Measurements from ENCODE around the gene FAM20C. TPM values are rescaled to one million over a fixed set of nuclear protein-coding genes. Genes with fewer than 3 reads are reported as not detected.

FAM20C gene
- total RNA-seq, 1 experiment from 2014 or later = 62.6 TPM

GRCh38 chr7:274266-274665 lies 81.9 kb downstream of the FAM20C start:
- no peaks in the 10 kb centered on the region for H3K27me3 ChIP-seq (ENCODE audit: insufficient read depth, low read length)
- H3K36me3 Mint-ChIP-seq (ENCODE audit: insufficient read depth in 1 of 3, low read depth in 3 of 3) = peaks cover 8 to 20% (median 16%) of the 10 kb centered on the region in 3 experiments; a peak in 6 of 7 replicates
- no peak overlapping the region for H3K4me3 Mint-ChIP-seq
- no peak overlapping the region for H3K18ac ChIP-seq (ENCODE audit: insufficient read length, low read depth, low read length)
- no peak overlapping the region for H3T11ph ChIP-seq (ENCODE audit: low read length)
- H3K9ac ChIP-seq (ENCODE audit: extremely low read depth, insufficient read length, low read length) = no peak overlapping the region
- no peak overlapping the region for H2BK15ac ChIP-seq (ENCODE audit: low read depth, low read length)
- WGBS (ENCODE audit: extremely low coverage, insufficient read length, low lambda C conversion rate) = no CpG with 5 or more reads among the region's 2 CpGs
- no peak overlapping the region for H4K5ac ChIP-seq (ENCODE audit: insufficient read length, low read depth, low read length)
- no peaks in the 10 kb centered on the region for H3K79me2 ChIP-seq (ENCODE audit: insufficient read depth, low read length)
- H2BK20ac ChIP-seq (ENCODE audit: low read depth, low read length, poor library complexity, severe bottlenecking) = no peak overlapping the region
- no peaks in the 10 kb centered on the region for H3K79me1 ChIP-seq (ENCODE audit: insufficient read depth, low read depth, low read length, poor library complexity, severe bottlenecking)
- no peak overlapping the region for H4K8ac ChIP-seq (replicated peaks; ENCODE audit: insufficient read length, low read depth, low read length)
- no peaks in the 10 kb centered on the region for H3K4me1 Mint-ChIP-seq
- H3K56ac ChIP-seq (ENCODE audit: insufficient read length, low read depth, low read length) = no peak overlapping the region
- no peak overlapping the region for H3K4me2 ChIP-seq (ENCODE audit: insufficient read depth, insufficient read length, low read length)
- no peak overlapping the region for H2AK5ac ChIP-seq (ENCODE audit: insufficient read length, low read length)
- no peak for DNase-seq
- H3K23ac ChIP-seq (ENCODE audit: insufficient read length, low read depth, low read length) = no peak overlapping the region
- H3K27me3 Mint-ChIP-seq (ENCODE audit: low read depth) = peaks cover 46% of the 10 kb centered on the region
- no peak overlapping the region for H3K14ac ChIP-seq (ENCODE audit: insufficient read depth, low read length)
- no peak overlapping the region for H3K27ac Mint-ChIP-seq
- no peak overlapping the region for H2BK12ac ChIP-seq (ENCODE audit: insufficient read length, low read depth, low read length)
- H2BK5ac ChIP-seq (ENCODE audit: insufficient read length, low read length) = no peak overlapping the region
- H4K20me1 ChIP-seq (ENCODE audit: control insufficient read depth, insufficient read depth, insufficient read length) = no peaks in the 10 kb centered on the region
- peaks cover 74 to 83% of the 10 kb centered on the region in 2 experiments for H3K9me3 Mint-ChIP-seq
- H3K4ac ChIP-seq (ENCODE audit: low read depth, low read length) = no peak overlapping the region
- H4K91ac ChIP-seq (ENCODE audit: insufficient read length, low read depth, low read length) = no peak overlapping the region
- no peak for TF ChIP-seq CTCF (conservative IDR thresholded peaks at IDR 0.05)
- H3K9me3 ChIP-seq (ENCODE audit: control insufficient read depth, low read depth, low read length) = peaks cover 14% of the 10 kb centered on the region
- no peak overlapping the region for H3K27ac ChIP-seq (ENCODE audit: insufficient read length, low read depth, low read length)
- no peaks in the 10 kb centered on the region for H3K4me1 ChIP-seq (ENCODE audit: insufficient read depth, low read length)
- no peak overlapping the region for H2AFZ ChIP-seq (ENCODE audit: low read length)
- peaks cover 3% of the 10 kb centered on the region for H3K23me2 ChIP-seq (ENCODE audit: insufficient read length, low read depth, low read length, poor library complexity, severe bottlenecking)
- H2BK120ac ChIP-seq (ENCODE audit: low read depth, low read length, poor library complexity, severe bottlenecking) = no peak overlapping the region
